KOPT-K1 (cell line): ENCODE measurements around the gene NEUROG3.

Experiments
- H3K27ac ChIP-seq: fragments of 200-600 bp; sonication (generic); 2 replicates; pipeline ENCODE4 v1.5.1; 2016; ENCODE audit warnings: antibody characterized with exemption, mild to moderate bottlenecking, low read depth, low read length; ENCODE audit not compliant: poor library complexity, severe bottlenecking
- H3K36me3 ChIP-seq: fragments of 200-600 bp; sonication (generic); 2 replicates; pipeline ENCODE4 v1.5.1; 2017; ENCODE audit warnings: antibody characterized with exemption, mild to moderate bottlenecking, low read length, moderate library complexity; ENCODE audit not compliant: insufficient read depth
- H3K9me3 ChIP-seq: fragments of 200-600 bp; sonication (generic); 2 replicates; pipeline ENCODE4 v1.5.1; 2017; ENCODE audit warnings: antibody characterized with exemption, low read length, mild to moderate bottlenecking; ENCODE audit not compliant: insufficient read depth, poor library complexity, severe bottlenecking

The NEUROG3 gene

DNA sequence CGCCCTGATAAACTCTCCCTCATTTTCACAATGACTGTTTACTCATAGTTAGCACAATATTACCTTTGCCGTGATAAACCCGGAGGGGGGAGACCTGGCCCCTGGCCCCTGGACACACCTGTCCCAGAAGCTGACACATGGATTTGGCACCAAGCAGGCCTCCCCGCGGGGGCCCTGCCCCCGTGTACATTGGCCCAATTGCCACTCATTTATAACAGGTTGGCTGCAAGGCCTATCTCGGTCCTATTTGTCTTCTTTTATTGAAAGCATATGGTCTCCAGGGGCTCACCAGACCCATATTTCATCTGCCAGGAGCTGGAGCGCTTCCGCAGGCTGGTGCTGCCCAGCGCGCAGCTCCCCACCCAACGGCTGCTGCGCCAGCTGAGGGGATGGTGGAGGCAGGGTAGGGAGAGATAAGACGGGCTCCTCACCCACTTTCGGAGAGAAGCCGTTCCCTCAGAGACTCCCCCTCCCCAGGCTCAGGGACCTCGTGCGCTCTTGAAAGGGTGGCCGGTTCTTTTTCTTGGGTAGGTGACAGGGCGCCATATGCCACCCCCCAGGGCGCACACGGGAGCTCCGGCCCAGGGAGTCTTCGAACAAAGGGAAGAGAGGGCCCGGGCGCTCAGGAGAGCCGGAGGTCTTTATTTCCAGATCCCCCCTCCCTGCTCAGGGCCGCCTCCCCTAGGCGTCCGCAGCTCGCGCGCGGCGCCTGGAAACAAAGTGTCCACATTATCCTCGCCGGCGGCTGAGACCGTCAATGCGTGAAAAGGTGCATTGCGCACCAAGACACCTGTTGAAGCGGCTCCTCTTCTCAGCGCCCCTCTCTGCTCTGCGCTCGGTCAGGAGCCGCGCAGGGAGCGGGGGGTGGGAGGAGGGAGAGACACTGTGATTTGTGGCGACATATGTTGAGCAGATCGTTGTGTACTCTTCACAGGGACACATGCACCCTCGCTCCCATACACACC lies 4.3 kb upstream of the NEUROG3 start:
- H3K9me3 ChIP-seq = no peaks in the 10 kb centered on the region
- H3K36me3 ChIP-seq = no peaks in the 10 kb centered on the region
- H3K27ac ChIP-seq = no peak overlapping the region

DNA sequence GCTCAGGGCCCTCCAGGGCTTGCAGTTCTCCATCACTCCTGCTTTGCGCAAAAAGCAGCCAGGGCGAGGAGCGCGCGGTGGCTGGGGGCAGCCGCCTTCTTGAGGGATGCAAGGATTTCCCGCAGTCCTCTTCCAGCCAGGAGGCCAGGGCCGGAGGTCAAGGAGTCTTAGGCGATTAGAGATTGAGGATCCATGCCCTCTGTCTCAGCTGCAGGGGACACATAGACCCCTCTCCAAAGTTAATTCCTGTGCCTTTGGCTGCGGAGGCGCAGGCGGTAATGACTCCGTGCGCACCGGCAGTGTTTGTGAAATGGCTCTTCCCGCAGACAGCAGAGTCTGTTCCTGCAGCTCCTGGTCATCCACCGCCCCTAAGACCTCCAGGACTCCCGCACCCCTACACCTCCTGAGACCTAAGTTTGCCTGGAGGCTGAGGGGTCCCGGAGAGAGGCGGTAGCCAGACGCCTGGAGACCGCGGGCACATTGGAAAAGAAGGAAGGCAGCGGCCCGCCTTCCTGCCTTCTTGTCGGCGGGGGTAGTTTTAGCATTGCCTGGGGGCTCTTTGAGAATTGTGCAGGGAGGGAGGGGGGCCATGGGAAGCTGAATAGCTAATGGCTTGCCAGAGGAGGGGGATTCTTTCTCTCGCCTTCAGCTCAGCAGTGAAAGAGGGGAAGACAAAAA lies 3.3 kb upstream of the NEUROG3 start:
- H3K27ac ChIP-seq = no peak overlapping the region
- no peaks in the 10 kb centered on the region for H3K9me3 ChIP-seq
- no peaks in the 10 kb centered on the region for H3K36me3 ChIP-seq

DNA sequence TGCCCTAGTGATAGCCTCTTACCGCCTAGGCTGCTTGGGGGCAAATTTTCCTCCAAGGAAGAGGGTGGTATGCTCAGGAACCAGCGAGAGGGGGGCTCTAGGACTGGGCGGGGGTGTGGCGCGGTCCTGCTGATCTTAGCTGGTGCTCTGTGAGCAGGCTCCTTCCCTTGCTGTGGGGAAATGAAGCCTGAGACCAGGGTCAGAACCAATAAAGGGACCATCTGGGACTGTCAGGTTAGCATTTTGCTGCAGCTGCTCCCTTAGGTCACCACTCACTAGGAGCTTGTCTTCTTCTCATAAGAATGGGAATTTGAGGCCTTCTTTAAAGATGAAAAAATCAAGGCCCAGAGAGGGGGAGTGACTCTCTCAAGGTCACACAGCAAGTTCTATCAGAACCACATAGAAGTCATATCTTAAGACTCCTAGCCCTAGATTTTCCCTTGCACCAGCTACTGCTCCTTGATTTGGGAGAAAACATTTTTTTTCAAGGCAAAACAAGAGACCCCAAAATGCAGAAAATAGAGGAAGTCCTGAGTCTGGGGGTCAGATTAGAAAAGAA lies 2.0 kb upstream of the NEUROG3 start:
- Histone ChIP-seq H3K9me3 (no peaks in the 10 kb centered on the region), H3K27ac (no peak overlapping the region), H3K36me3 (no peaks in the 10 kb centered on the region)

DNA sequence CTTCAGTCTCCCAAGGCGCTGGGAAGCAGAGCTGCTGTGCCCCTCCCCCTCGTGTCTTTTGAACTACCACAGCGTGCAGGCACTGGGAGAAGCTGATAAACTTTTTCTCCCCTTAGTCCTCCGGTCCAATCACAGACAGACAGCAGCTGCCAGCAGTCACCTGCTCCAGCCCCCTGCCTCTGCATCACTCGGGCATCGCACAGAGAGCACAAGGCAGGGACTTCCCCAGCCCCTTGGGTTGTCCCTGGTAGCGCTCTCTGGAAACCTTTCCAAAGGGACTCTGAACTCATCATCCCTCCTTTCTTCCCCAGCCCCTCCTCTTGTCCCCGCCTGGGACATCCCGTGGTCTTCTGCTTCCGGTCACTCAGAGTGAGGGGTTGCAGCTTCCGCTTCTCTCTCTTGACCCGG lies 1.4 kb upstream of the NEUROG3 start:
- no peaks in the 10 kb centered on the region for H3K9me3 ChIP-seq
- no peak overlapping the region for H3K27ac ChIP-seq
- H3K36me3 ChIP-seq = no peaks in the 10 kb centered on the region

DNA sequence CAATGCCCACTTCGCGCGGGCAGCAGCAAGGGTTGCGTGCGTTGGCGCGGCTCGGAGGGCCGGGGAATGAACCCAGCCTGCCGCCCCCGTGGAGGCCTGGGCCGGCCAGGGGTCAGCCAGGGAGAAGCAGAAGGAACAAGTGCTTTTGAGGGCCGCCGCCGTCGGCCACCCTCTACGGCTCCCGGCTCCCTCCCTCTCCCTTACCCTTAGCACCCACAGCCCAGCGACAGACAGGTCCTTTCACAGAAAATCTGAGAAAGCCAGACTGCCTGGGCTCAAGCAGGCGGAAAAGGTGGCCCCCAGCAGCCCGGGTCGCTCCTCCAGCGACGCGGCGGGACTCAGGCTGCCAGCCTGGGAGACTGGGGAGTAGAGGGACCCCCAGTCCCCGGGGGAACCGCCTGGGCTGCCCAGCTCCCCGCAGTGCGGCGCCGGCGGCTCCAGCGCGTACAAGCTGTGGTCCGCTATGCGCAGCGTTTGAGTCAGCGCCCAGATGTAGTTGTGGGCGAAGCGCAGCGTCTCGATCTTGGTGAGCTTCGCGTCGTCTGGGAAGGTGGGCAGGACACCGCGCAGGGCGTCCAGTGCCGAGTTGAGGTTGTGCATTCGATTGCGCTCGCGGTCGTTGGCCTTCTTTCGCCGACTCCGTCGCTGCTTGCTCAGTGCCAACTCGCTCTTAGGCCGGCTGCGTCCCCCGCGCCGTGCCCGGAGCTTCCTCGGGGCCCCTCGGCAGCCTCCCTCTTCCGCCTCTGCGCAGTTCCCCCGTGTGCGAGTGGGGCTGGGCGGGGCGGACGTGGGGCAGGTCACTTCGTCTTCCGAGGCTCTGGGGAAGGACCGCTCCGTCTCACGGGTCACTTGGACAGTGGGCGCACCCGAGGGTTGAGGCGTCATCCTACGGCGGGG lies 815 bp downstream of the NEUROG3 start:
- H3K27ac ChIP-seq = no peak overlapping the region

DNA sequence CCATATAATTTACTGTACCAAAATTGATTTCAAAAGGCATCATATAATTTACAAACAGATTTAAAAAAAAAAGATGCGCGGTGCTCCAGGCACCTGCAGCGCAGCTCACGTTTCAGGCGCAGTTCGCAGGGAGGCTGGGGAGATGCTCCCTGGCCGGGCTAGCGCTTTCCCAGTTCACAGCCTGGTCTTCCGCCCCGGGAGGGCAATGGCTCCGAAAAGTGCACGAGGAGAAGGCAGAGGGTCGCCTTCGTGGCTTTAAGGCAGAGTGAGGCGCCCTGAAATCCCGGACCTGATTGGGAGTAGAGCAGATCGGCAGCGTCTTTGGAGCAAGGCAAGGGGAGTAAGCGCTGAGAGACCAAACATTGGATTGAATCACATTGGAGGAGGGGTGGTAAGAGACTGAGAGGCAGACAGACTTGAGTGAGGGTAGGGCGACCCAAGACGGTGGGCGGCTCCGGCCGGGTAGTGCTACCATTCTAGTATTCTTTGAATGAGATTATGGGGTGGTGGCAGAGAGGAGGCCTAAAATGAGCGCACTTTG lies 1.5 kb downstream of the NEUROG3 start:
- Histone ChIP-seq H3K27ac (no peak overlapping the region), H3K36me3 (no peaks in the 10 kb centered on the region), H3K9me3 (no peaks in the 10 kb centered on the region)

More for the DNA sequence above, 815 bp downstream of the NEUROG3 start:
- Histone ChIP-seq H3K9me3 (no peaks in the 10 kb centered on the region), H3K36me3 (no peaks in the 10 kb centered on the region)

DNA sequence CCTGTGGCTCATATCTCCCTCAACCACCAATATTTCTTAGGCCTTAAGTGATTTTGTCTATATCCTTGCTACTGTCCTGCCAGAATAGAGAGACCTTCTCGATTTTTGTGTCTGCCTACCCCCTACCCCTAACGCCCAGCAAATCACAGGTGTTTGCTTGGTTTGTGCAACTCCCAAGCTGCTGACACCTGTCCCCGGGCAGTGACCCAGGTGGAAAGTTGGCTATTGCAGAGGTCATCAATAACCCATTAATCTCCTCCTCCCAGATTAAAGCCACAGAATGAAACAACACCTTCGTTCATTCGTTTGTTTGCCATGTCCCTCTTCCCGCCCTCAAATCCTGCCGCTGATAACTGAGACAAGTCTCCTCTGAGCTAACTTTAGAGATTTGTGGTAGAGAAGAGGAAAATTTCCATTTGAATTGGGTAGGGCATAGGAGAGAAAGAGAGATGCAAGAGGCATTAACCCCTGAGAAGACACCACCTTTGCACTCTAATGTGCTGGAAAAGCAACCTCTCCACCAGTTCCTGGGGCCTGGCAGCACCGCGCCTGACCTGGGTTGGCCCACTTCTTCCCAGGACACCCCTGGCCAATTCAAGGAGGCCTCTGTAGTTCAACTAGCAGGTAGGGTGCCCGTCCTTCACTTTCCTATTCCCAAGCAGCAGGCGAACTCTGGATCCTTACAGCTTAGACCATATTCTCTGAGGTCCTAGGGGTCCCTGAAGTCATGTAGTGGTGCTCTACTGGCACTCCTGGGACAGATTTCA lies 3.0 kb downstream of the NEUROG3 start:
- Histone ChIP-seq H3K36me3 (no peaks in the 10 kb centered on the region), H3K9me3 (no peaks in the 10 kb centered on the region), H3K27ac (no peak overlapping the region)

DNA sequence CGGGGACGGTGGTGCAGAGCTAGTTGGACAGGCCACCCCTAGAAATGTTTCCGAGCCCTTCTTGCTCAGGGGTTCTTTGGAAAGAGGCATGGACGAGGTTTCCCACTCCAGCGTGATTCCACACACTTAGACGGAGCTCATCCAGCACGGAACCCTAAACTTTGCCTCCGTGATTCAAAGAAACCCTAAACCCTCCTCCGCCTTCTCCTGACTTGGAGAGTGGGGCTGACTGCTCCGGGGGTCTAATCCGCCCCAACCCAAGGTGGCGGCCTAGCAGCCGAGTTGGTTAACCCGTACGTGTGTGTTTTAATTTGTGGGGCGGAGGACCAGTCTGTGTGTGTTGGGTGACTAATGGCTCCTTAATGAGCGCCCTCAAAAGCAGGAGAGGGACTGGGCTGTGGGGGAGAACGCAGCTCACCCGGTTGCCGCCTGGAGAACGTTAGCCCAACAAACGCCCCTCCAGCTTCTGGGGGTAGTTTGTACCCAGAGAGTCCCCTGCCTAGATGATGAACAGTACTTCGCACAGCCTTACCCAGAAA lies 3.8 kb downstream of the NEUROG3 start:
- no peaks in the 10 kb centered on the region for H3K36me3 ChIP-seq
- H3K27ac ChIP-seq = no peak overlapping the region
- H3K9me3 ChIP-seq = no peaks in the 10 kb centered on the region

DNA sequence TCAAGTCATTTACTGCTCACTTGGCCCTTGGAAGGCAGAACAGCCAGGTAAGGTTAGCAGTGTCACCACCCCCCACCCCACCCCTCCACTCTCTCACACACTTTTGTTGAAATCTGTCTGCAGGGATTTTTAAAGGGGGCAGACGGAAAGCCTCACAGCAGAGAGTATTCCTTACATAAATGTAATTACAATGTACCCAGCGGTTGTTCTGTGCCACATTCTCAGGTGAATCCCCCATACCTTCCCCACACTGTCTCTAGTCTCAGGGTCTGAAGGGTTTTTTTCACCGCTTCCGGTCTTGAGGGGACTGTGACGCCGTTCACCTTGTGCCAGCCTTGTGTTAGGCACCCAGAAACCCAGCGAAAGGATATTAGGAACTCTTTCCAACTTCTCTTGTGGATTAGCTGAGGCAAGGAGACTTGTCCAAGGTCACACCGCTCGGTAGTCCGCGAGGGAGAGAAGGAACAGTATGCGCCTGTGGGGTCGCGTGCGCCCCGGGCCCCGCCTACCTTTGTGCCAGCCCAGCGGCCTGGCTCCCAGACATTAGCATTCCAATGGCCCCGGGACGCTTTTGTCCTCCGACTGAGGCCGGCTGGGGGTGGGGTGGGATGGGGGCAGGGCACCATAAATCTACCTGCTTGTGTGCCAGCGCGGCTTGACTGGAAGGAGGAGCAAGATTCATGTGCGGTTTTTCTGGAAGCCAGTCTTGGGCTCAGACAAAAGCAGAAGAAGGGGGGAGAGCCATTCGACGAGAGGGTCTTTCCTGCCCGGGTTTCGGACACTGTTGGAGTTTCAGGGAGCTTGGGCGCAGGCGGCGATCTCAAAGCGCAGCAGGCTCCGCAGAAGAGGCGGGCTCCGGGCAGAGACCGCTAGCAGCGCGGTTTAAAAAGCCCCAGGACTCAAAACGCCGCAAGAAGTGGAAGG lies 4.5 kb downstream of the NEUROG3 start:
- Histone ChIP-seq H3K27ac (no peak overlapping the region), H3K36me3 (no peaks in the 10 kb centered on the region), H3K9me3 (no peaks in the 10 kb centered on the region)

DNA sequence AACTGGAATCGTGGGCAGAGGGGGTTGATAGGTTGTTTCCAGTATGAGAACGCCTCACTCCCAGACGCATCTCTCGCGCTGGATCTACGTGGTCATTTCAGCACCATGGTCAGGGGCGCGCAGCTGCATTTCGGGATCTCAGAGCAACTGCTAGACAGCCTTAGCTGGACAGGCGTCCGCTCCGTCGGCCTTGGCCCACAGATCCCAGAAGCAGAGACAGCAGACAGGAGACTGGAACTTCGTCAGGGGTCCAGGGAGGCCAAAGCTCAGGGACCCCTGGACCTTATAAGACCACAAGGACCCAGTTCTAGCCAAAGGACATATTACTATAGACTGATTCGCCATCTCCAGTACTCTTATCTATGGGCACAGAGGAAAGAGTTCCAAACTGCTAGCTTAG lies 5.3 kb downstream of the NEUROG3 start:
- Histone ChIP-seq H3K36me3 (no peaks in the 10 kb centered on the region), H3K27ac (no peak overlapping the region), H3K9me3 (no peaks in the 10 kb centered on the region)

DNA sequence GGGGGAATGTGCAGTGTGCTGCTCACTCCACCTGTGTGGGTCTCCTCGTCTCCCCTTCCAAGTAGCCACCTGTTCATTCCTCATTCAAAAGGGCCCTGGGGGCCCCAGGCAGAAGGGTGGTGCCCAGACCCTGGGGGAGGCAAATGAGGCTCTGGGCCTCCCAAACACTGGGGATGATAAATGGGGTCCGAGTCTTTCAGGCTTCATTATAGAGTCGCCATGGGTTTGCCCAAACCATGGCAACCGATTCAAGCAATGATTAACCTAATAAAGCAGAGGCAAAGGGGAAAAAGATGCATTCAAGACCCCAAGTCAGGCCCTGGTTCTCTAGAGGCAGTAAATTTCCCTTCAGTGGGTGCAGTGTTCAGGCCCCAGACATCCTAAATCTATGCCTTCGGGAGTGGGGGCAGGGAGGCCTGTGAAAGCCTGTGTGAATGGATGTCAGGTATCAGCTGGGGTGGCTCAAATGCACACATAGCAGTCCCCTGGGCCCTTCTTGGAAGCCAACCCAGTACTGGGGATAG lies 10.4 kb downstream of the NEUROG3 start:
- no peaks in the 10 kb centered on the region for H3K36me3 ChIP-seq
- H3K9me3 ChIP-seq = no peaks in the 10 kb centered on the region
- no peak overlapping the region for H3K27ac ChIP-seq

DNA sequence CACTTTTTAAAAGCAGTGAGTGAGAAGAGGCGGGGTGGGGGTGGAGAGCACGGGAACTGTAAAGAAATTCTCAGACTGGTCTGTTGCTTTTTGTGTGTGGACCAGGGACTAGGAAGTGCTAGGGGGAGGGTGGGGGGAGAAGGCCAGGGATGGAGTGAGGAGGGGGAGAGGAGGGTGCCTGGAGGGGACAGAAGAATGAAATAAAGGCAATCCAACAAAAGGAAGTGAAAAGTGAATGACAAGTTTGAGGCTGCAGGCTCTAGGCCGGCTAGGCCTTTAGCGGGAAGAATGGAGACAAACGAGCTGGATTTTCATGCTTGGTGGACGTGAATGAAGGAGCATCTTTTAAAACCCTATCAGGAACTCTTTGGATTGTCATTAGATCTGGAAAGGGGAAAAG lies 13.7 kb downstream of the NEUROG3 start:
- no peaks in the 10 kb centered on the region for H3K9me3 ChIP-seq
- H3K36me3 ChIP-seq = no peaks in the 10 kb centered on the region
- H3K27ac ChIP-seq = no peak overlapping the region

DNA sequence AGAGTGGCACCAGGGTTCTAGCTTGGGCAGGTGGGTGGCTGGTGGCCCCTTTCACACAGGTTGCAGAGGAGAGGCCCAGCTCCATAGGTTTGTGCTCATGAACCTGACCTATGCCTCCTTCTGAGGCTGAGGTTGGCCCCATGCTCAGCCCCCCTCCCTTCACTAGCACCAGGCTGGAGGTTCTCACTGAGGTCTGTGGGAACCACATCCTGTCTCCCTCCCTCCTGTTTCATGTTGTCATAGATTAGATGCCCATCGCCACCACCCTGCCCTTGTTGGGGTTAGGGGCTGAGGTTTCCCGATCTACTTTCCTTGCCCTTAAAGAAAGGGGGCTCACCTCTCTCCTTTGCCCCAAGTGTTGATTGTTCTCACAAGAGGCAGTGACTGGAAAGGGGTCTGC lies 14.7 kb downstream of the NEUROG3 start:
- H3K9me3 ChIP-seq = no peaks in the 10 kb centered on the region
- no peak overlapping the region for H3K27ac ChIP-seq
- H3K36me3 ChIP-seq = no peaks in the 10 kb centered on the region
